ENCODE measurements around the gene GFAP. TPM values are rescaled to one million over a fixed set of nuclear protein-coding genes. Genes with fewer than 3 reads are reported as not detected.

GFAP gene
- total and polyA plus RNA-seq, 7 experiments from 2014 or later, result 0.16 TPM; not detected in 6

DNA sequence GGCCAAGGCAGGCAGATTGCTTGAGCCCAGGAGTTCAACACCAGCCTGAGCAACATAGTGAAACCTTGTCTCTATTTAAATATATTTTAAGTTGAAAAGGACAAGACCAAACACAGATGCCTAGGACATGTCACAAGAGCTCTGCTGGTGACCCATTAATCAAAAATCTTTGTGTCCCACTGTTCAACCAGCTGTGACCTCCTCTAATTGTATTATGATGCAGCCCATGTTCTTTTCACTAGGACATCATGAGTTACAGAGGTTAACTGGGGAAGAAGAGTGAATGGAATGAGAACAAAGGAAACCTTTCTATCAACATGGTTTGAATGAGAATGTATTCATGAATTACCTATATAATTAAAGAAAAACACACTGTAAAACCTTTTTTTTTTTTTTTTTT is 23.1 kb downstream of the GFAP start:
- POLR2A ChIA-PET, result interaction anchor here (1.0 kb wide), 1 partner anchor 8 kb away, joined by 3 read pairs; no protein-coding TSS in a partner anchor
- Mint-ChIP-seq H3K27ac (no peak overlapping the region), H3K27me3 (no peaks in the 10 kb centered on the region), H3K4me3 (no peak overlapping the region), H3K4me1 (peaks cover 13 to 36% (median 25%) of the 10 kb centered on the region in 7 donors), H3K36me3 (peaks cover 4 to 20% (median 9%) of the 10 kb centered on the region in 5 donors), H3K9me3 (no peaks in the 10 kb centered on the region)
- peaks cover 0 to 35% (median 0%) of the 10 kb centered on the region in 3 experiments for H3K36me3 ChIP-seq (ENCODE audit: control insufficient read depth in 2 of 3, insufficient read depth in 3 of 3, low read length in 3 of 3)
- H3K27me3 ChIP-seq (ENCODE audit: control insufficient read depth in 2 of 2, insufficient read depth in 2 of 2, low read length in 2 of 2), result no peaks in the 10 kb centered on the region
- peaks cover 19 to 21% of the 10 kb centered on the region in 2 donors for H3K4me1 ChIP-seq (ENCODE audit: control insufficient read depth in 2 of 2, insufficient read depth in 2 of 2, low read length in 2 of 2)
- no peak for DNase-seq
- ATAC-seq, result no peak
- H3K4me3 ChIP-seq (ENCODE audit: low read length), result no peak overlapping the region
- H3K9me3 ChIP-seq (ENCODE audit: control insufficient read depth in 2 of 3, low read length in 3 of 3), result no peaks in the 10 kb centered on the region
- no peak overlapping the region for H3K27ac ChIP-seq (ENCODE audit: low read depth, low read length)
- intact Hi-C loops (cut with micrococcal nuclease), result loop anchor here in 1 of 2 donors (10.0 kb wide), 1 partner anchor 187 kb away; the partner anchor contains the start of gene DBF4B
- CTCF ChIA-PET, result no interaction called here

DNA sequence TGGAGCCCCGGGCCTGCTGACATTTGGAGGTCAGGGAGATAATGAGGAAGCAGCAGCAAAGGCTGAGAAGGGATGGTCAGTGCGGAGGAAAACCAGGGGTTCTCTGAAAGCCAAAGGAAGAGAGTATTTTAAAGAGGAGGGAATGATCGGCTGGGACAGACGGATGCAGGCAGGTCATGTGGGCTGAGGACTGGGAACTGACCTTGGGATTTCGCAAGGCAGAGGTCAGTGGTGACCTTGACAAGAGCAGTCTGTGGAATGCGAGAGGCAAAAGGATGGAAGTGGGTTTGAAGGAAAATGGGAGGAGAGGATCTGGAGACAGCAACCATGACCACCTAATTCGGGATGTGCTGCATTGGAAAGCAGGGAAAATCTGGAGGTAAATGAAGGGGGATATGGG is 26.3 kb downstream of the GFAP start:
- H3K27ac Mint-ChIP-seq, result no peak overlapping the region
- Histone ChIP-seq H3K36me3 (ENCODE audit: control insufficient read depth in 2 of 3, insufficient read depth in 3 of 3, low read length in 3 of 3) (peaks cover 10 to 55% (median 16%) of the 10 kb centered on the region in 3 experiments), H3K4me3 (ENCODE audit: low read length) (no peak overlapping the region), H3K9me3 (ENCODE audit: control insufficient read depth in 2 of 3, low read length in 3 of 3) (no peaks in the 10 kb centered on the region), H3K27me3 (ENCODE audit: control insufficient read depth in 2 of 2, insufficient read depth in 2 of 2, low read length in 2 of 2) (no peaks in the 10 kb centered on the region), H3K4me1 (ENCODE audit: control insufficient read depth in 2 of 2, insufficient read depth in 2 of 2, low read length in 2 of 2) (peaks cover 26 to 27% of the 10 kb centered on the region in 2 donors), H3K27ac (ENCODE audit: low read depth, low read length) (peak overlapping the region; percentile 55)
- H3K36me3 Mint-ChIP-seq, result peaks cover 4 to 27% (median 10%) of the 10 kb centered on the region in 5 donors
- ChIA-PET CTCF (interaction anchor here (1.0 kb wide), 1 partner anchor 10 kb away, joined by 3 read pairs; the partner anchor contains the start of gene EFTUD2), POLR2A (interaction anchor here (1.1 kb wide), 1 partner anchor 10 kb away, joined by 7 read pairs; the partner anchor contains the start of gene EFTUD2)
- peaks cover 0 to 16% (median 12%) of the 10 kb centered on the region in 7 donors for H3K4me1 Mint-ChIP-seq
- H3K9me3 Mint-ChIP-seq, result no peaks in the 10 kb centered on the region
- intact Hi-C loops (cut with micrococcal nuclease), result no loop called here
- no peak overlapping the region for H3K4me3 Mint-ChIP-seq
- ATAC-seq (no peak), DNase-seq (no peak)
- H3K27me3 Mint-ChIP-seq, result no peaks in the 10 kb centered on the region

DNA sequence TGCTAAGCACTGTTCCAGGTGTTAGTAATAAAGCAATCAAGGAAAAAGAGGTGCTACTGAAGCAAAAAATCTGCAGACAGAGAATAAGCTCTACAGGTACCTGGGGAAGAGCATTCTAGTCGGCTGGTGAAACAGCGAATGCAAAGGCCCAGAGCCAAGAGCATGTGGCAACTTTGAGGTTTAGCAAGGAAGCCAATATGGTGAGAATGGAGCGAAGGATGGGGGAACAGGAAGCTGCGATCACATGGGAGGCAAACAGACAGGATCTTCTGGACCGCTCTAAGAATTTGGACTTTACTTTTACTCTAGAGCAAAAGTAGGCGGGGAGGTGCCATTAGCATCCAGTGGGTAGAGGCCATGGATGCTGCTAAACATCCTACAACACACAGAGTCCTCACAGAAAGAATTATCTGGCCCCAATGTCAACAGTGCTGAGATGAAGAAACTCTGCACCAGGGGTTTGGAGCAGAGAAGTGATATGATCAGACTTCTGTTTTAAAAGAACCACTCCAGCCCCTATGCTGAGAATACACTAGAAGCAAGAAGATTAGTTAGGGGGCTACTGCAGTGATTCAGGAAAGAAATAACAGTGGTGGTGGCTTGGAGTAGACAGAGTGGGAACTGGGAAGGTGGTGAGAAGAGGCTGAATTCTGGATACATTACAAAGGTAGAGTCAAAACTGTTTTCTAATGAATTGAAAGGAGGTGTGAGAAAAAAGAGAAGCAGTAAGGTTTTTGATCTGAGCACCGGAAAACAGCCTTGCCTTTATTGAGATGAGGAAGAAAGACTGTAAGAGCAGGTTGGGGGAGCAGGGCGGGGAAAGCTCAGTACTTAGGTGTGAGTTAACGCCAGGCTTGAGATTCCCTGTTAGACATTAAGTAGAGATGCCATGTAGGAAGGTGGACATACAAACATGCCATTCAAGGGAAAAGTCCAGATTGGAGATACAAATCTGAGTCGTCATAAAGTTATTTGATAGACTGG is 27.0 kb downstream of the GFAP start:
- Histone ChIP-seq H3K4me1 (ENCODE audit: control insufficient read depth in 2 of 2, insufficient read depth in 2 of 2, low read length in 2 of 2) (peaks cover 26 to 27% of the 10 kb centered on the region in 2 donors), H3K27me3 (ENCODE audit: control insufficient read depth in 2 of 2, insufficient read depth in 2 of 2, low read length in 2 of 2) (no peaks in the 10 kb centered on the region), H3K36me3 (ENCODE audit: control insufficient read depth in 2 of 3, insufficient read depth in 3 of 3, low read length in 3 of 3) (peaks cover 15 to 57% (median 21%) of the 10 kb centered on the region in 3 experiments), H3K27ac (ENCODE audit: low read depth, low read length) (peak overlapping the region; percentile 55), H3K4me3 (ENCODE audit: low read length) (peak overlapping the region; percentile 5), H3K9me3 (ENCODE audit: control insufficient read depth in 2 of 3, low read length in 3 of 3) (no peaks in the 10 kb centered on the region)
- H3K27ac Mint-ChIP-seq, result no peak overlapping the region
- CTCF ChIA-PET, result interaction anchor here (0.5 to 1.0 kb wide), 2 partner anchors 8 to 11 kb away, joined by 3 read pairs; partner anchors contain the start of gene EFTUD2
- no peak overlapping the region for H3K4me3 Mint-ChIP-seq
- intact Hi-C loops (cut with micrococcal nuclease), result no loop called here
- peak; percentile 82 for ATAC-seq
- POLR2A ChIA-PET, result no interaction called here
- H3K4me1 Mint-ChIP-seq, result peaks cover 0 to 18% (median 11%) of the 10 kb centered on the region in 7 donors
- peaks cover 5 to 32% (median 11%) of the 10 kb centered on the region in 5 donors for H3K36me3 Mint-ChIP-seq
- peak in 6 of 9 donors; percentile 16 to 48 (median 40) for DNase-seq
- H3K9me3 Mint-ChIP-seq, result no peaks in the 10 kb centered on the region
- H3K27me3 Mint-ChIP-seq, result no peaks in the 10 kb centered on the region

DNA sequence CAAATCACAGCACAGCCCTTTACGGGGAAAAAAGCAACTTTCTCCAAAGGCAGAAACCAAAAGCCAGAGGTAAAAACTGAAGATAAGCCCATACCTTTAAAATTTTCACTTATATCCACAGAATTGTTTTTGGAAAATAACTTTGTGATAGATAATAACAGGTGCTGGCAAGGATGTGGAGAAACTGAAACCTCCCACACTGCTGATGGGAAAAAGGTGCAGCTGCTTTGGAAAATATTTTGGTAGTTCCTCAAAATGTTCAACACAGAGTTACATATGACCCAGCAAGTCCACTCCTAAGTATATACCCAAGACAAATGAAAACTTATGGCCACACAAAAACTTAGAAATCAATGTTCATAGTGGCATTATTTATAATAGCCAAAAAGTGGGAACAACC is 28.3 kb downstream of the GFAP start:
- ChIA-PET CTCF (no interaction called here), POLR2A (interaction anchor here (0.8 kb wide), 1 partner anchor 638 kb away, joined by 3 read pairs; no protein-coding TSS in a partner anchor)
- intact Hi-C loops (cut with micrococcal nuclease), result no loop called here
- Mint-ChIP-seq H3K4me1 (peaks cover 3 to 14% (median 11%) of the 10 kb centered on the region in 7 donors), H3K27ac (peak overlapping the region in 4 of 9 donors; percentile 51 to 80 (median 65)), H3K9me3 (peaks cover 0 to 2% (median 0%) of the 10 kb centered on the region in 11 donors), H3K4me3 (peak overlapping the region in 2 of 10 donors; percentile 29 to 30), H3K36me3 (peaks cover 9 to 44% (median 21%) of the 10 kb centered on the region in 5 donors), H3K27me3 (no peaks in the 10 kb centered on the region)
- H3K27me3 ChIP-seq (ENCODE audit: control insufficient read depth in 2 of 2, insufficient read depth in 2 of 2, low read length in 2 of 2), result no peaks in the 10 kb centered on the region
- peaks cover 26 to 27% of the 10 kb centered on the region in 2 donors for H3K4me1 ChIP-seq (ENCODE audit: control insufficient read depth in 2 of 2, insufficient read depth in 2 of 2, low read length in 2 of 2)
- peak overlapping the region; percentile 31 for H3K27ac ChIP-seq (ENCODE audit: low read depth, low read length)
- DNase-seq, result no peak
- ATAC-seq, result no peak
- no peak overlapping the region for H3K4me3 ChIP-seq (ENCODE audit: low read length)
- H3K9me3 ChIP-seq (ENCODE audit: control insufficient read depth in 2 of 3, low read length in 3 of 3), result no peaks in the 10 kb centered on the region
- peaks cover 21 to 60% (median 30%) of the 10 kb centered on the region in 3 experiments for H3K36me3 ChIP-seq (ENCODE audit: control insufficient read depth in 2 of 3, insufficient read depth in 3 of 3, low read length in 3 of 3)

DNA sequence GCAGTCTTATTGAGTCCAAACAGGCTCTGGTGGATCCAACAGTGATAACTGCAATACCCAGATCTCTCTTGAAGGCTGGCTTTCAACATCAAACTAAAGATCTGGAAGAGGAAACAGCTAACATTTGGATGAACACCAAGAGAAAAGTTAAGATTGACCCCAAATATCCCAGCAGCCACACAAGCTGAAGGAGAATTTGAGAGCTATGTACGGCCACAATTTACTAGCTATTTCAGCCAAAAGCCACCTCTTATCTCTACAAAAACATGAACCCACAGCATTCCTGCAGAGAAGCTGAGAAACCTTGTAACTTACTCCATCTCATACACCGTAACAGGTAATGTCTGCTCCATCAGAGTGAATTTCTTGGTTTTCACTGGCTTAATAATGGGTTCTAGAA is 30.4 kb downstream of the GFAP start:
- ChIA-PET POLR2A (interaction anchor here (0.8 kb wide), 1 partner anchor 8 kb away, joined by 3 read pairs; no protein-coding TSS in a partner anchor), CTCF (interaction anchor here (0.7 to 1.3 kb wide), 2 partner anchors 14 to 251 kb away, joined by 3 read pairs; partner anchors contain the start of genes ACBD4 and EFTUD2)
- peaks cover 0 to 8% (median 0%) of the 10 kb centered on the region in 7 donors for H3K4me1 Mint-ChIP-seq
- ATAC-seq (no peak), DNase-seq (no peak)
- no peaks in the 10 kb centered on the region for H3K27me3 Mint-ChIP-seq
- Histone ChIP-seq H3K27ac (ENCODE audit: low read depth, low read length) (no peak overlapping the region), H3K36me3 (ENCODE audit: control insufficient read depth in 2 of 3, insufficient read depth in 3 of 3, low read length in 3 of 3) (peaks cover 29 to 68% (median 39%) of the 10 kb centered on the region in 3 experiments), H3K4me3 (ENCODE audit: low read length) (no peak overlapping the region), H3K4me1 (ENCODE audit: control insufficient read depth in 2 of 2, insufficient read depth in 2 of 2, low read length in 2 of 2) (peaks cover 26 to 27% of the 10 kb centered on the region in 2 donors), H3K27me3 (ENCODE audit: control insufficient read depth in 2 of 2, insufficient read depth in 2 of 2, low read length in 2 of 2) (no peaks in the 10 kb centered on the region), H3K9me3 (ENCODE audit: control insufficient read depth in 2 of 3, low read length in 3 of 3) (no peaks in the 10 kb centered on the region)
- no peak overlapping the region for H3K4me3 Mint-ChIP-seq
- peaks cover 0 to 2% (median 0%) of the 10 kb centered on the region in 11 donors for H3K9me3 Mint-ChIP-seq
- peak overlapping the region in 2 of 9 donors; percentile 28 to 56 for H3K27ac Mint-ChIP-seq
- intact Hi-C loops (cut with micrococcal nuclease), result no loop called here
- peaks cover 12 to 45% (median 36%) of the 10 kb centered on the region in 5 donors for H3K36me3 Mint-ChIP-seq

DNA sequence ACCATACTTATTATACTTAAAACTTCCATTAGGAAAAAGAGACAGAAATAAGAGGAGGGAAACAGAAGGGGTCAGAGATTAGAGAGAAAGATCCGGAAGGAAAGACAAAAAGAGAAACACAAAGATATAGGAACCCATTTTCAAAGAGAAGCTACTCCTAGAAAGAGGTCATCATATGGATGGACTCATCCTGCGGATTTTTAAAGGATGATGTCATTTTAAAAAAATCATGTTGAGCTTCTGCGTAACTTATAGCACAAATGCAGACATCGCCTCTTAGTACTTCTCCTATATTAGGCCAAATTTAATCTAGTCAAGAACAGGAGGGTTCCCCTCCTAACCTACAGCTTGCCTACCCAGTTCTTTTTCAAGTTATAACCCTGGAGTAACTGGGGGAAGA is 34.2 kb downstream of the GFAP start:
- Mint-ChIP-seq H3K36me3 (peaks cover 12 to 55% (median 40%) of the 10 kb centered on the region in 5 donors), H3K4me1 (peaks cover 0 to 8% (median 3%) of the 10 kb centered on the region in 7 donors), H3K27me3 (no peaks in the 10 kb centered on the region), H3K27ac (no peak overlapping the region), H3K9me3 (peaks cover 0 to 2% (median 0%) of the 10 kb centered on the region in 11 donors), H3K4me3 (no peak overlapping the region)
- no peaks in the 10 kb centered on the region for H3K27me3 ChIP-seq (ENCODE audit: control insufficient read depth in 2 of 2, insufficient read depth in 2 of 2, low read length in 2 of 2)
- no peak overlapping the region for H3K4me3 ChIP-seq (ENCODE audit: low read length)
- H3K36me3 ChIP-seq (ENCODE audit: control insufficient read depth in 2 of 3, insufficient read depth in 3 of 3, low read length in 3 of 3), result peaks cover 34 to 92% (median 39%) of the 10 kb centered on the region in 3 experiments
- ChIA-PET POLR2A (interaction anchor here (0.8 kb wide), 1 partner anchor 18 kb away, joined by 5 read pairs; the partner anchor contains the start of gene EFTUD2), CTCF (interaction anchor here (0.6 to 1.3 kb wide), 5 partner anchors 13 to 102 kb away, joined by 3 to 6 read pairs (median 5); no protein-coding TSS in a partner anchor)
- H3K4me1 ChIP-seq (ENCODE audit: control insufficient read depth in 2 of 2, insufficient read depth in 2 of 2, low read length in 2 of 2), result no peaks in the 10 kb centered on the region
- no peaks in the 10 kb centered on the region for H3K9me3 ChIP-seq (ENCODE audit: control insufficient read depth in 2 of 3, low read length in 3 of 3)
- H3K27ac ChIP-seq (ENCODE audit: low read depth, low read length), result no peak overlapping the region
- DNase-seq (no peak), ATAC-seq (no peak)
- intact Hi-C loops (cut with micrococcal nuclease), result no loop called here

Measured in naive thymus-derived CD4-positive, alpha-beta T cell (primary cell).